HEK293 (cell line): ENCODE data around the gene LCN10.

Source experiments
- CTCF ChIP-seq: fragments of 450-650 bp; formaldehyde crosslinking; IDR thresholded peaks from 2 replicates; pipeline ENCODE4 v1.5.1; 2016; ENCODE audit warnings: missing biosample characterization, missing genetic modification characterization
- YY1 ChIP-seq: fragments of 450-650 bp; formaldehyde crosslinking; IDR thresholded peaks from 2 replicates; pipeline ENCODE4 v1.5.1; 2018; ENCODE audit warnings: missing biosample characterization, missing genetic modification characterization
- ZBTB20 ChIP-seq: fragments of 450-650 bp; formaldehyde crosslinking; IDR thresholded peaks from 2 replicates; pipeline ENCODE4 v1.5.1; 2016; ENCODE audit warnings: missing biosample characterization, missing genetic modification characterization
- ZNF10 ChIP-seq: fragments of 450-650 bp; formaldehyde crosslinking; IDR thresholded peaks from 2 replicates; pipeline ENCODE4 v1.5.1; 2017; ENCODE audit warnings: missing biosample characterization, missing genetic modification characterization
- ZNF707 ChIP-seq: fragments of 450-650 bp; formaldehyde crosslinking; IDR thresholded peaks from 2 replicates; pipeline ENCODE4 v1.5.1; 2016; ENCODE audit warnings: missing biosample characterization, missing genetic modification characterization

DNA sequence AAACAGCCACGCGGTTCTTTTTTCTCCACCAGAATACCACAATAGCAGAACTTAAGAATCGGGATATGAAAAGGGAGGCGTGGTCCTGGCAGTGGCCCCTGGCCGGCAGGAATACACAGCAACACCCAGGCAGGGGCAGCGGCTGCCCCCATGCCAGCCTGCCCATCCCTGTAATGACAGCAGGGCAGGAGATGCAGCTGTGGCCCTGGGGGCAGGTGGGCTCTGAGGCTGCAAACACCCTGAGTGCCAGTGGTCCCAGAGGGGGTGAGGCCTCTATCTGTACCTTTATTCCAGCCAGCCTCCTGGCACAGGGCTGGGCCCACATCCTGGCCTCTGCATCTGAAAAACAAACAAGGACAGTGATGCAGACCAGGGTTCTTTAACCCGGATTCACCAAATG lies 18.0 kb downstream of the LCN10 start:
- no peak for TF ChIP-seq YY1 (tag by site-specific recombination)
- no peak for TF ChIP-seq ZBTB20 (tag by site-specific recombination)
- no peak for TF ChIP-seq ZNF707 (tag by site-specific recombination)
- no peak for TF ChIP-seq ZNF10 (tag by site-specific recombination)
- TF ChIP-seq CTCF = no peak
